HEK293 (cell line): ENCODE results near the gene CMIP.

ENCODE experiments used
- CTCF ChIA-PET: fragments of 350-600 bp; formaldehyde crosslinking; extraction: SDS; loops from one replicate; lab custom pipeline; 2021; ENCODE audit warnings: antibody characterized with exemption; lab: Yijun Ruan, JAX
- POLR2A ChIA-PET: fragments of 300-600 bp; formaldehyde crosslinking; extraction: SDS; loops from one replicate; lab custom pipeline; 2020; ENCODE audit warnings: antibody characterized with exemption, inconsistent platforms; lab: Yijun Ruan, JAX
- H3K27ac ChIP-seq: fragments of 200-500 bp; sonication (Bioruptor generic); 2 replicates; pipeline ENCODE4 v1.5.1; 2014; ENCODE audit warnings: low read depth, low read length, control low read depth, inconsistent platforms; ENCODE audit errors: extremely low read depth
- H3K36me3 ChIP-seq, 2 experiments: fragments of 200-500 bp in 1 of 2; sonication (Bioruptor generic) in 1 of 2; 1 replicate in 1 of 2; 2 replicates in 1 of 2; pipeline ENCODE4 v1.5.1; 2014 to 2017; ENCODE audit warnings: inconsistent platforms in 2 of 2, low read length in 2 of 2; ENCODE audit not compliant: control insufficient read depth in 2 of 2, insufficient read depth in 1 of 2
- H3K4me1 ChIP-seq: fragments of 200-500 bp; sonication (Bioruptor generic); 2 replicates; pipeline ENCODE4 v1.5.1; 2014; ENCODE audit warnings: mild to moderate bottlenecking, low read length, inconsistent platforms; ENCODE audit not compliant: control insufficient read depth, insufficient read depth
- H3K4me3 ChIP-seq: 2 replicates; pipeline ENCODE4 v1.5.1; 2011; ENCODE audit warnings: low read depth, mild to moderate bottlenecking, control low read depth, low read length, moderate library complexity
- H3K9me3 ChIP-seq: fragments of 200-500 bp; sonication (Bioruptor generic); 2 replicates; pipeline ENCODE4 v1.5.1; 2014; ENCODE audit warnings: low read depth, low read length, inconsistent platforms; ENCODE audit not compliant: control insufficient read depth, insufficient read depth
- GLIS2 ChIP-seq: fragments of 450-650 bp; formaldehyde crosslinking; IDR thresholded peaks from 2 replicates; pipeline ENCODE4 v1.5.1; 2016; ENCODE audit warnings: missing biosample characterization, missing genetic modification characterization
- KLF17 ChIP-seq: fragments of 450-650 bp; formaldehyde crosslinking; IDR thresholded peaks from 2 replicates; pipeline ENCODE4 v1.5.1; 2016; ENCODE audit warnings: missing biosample characterization, missing genetic modification characterization
- PATZ1 ChIP-seq: fragments of 450-650 bp; formaldehyde crosslinking; IDR thresholded peaks from 2 replicates; pipeline ENCODE4 v1.5.1; 2016; ENCODE audit warnings: missing biosample characterization, missing genetic modification characterization
- PRDM2 ChIP-seq: fragments of 450-650 bp; formaldehyde crosslinking; IDR thresholded peaks from 2 replicates; pipeline ENCODE4 v1.5.1; 2016; ENCODE audit warnings: missing biosample characterization, missing genetic modification characterization, borderline replicate concordance
- WT1 ChIP-seq: fragments of 450-650 bp; formaldehyde crosslinking; IDR thresholded peaks from 2 replicates; pipeline ENCODE4 v1.5.1; 2016; ENCODE audit warnings: missing biosample characterization, missing genetic modification characterization
- ZNF169 ChIP-seq: fragments of 450-650 bp; formaldehyde crosslinking; IDR thresholded peaks from 2 replicates; pipeline ENCODE4 v1.5.1; 2016; ENCODE audit warnings: missing biosample characterization, missing genetic modification characterization
- ZNF391 ChIP-seq: fragments of 450-650 bp; formaldehyde crosslinking; IDR thresholded peaks from 2 replicates; pipeline ENCODE4 v1.5.1; 2016; ENCODE audit warnings: low read depth, missing biosample characterization, missing genetic modification characterization, borderline replicate concordance
- ZNF610 ChIP-seq: fragments of 450-650 bp; formaldehyde crosslinking; IDR thresholded peaks from 2 replicates; pipeline ENCODE4 v1.5.1; 2016; ENCODE audit warnings: missing biosample characterization, missing genetic modification characterization, borderline replicate concordance
- ZNF677 ChIP-seq: fragments of 450-650 bp; IDR thresholded peaks from 2 replicates; pipeline ENCODE4 v1.5.0; 2018; ENCODE audit warnings: missing biosample characterization, mild to moderate bottlenecking, missing genetic modification characterization, moderate library complexity

Gene CMIP

GRCh38 chr16:81624760-81625543 is 180.3 kb downstream of the CMIP start:
- CTCF ChIA-PET: interaction anchor here (0.6 to 1.2 kb wide), 5 partner anchors 17 to 261 kb away, joined by 3 to 6 read pairs (median 3); no protein-coding TSS in a partner anchor
- POLR2A ChIA-PET: no interaction called here
- peaks cover 0 to 11% of the 10 kb centered on the region in 2 experiments; a peak in 1 of 3 replicates for H3K36me3 ChIP-seq
- H3K27ac ChIP-seq: no peak overlapping the region
- no peaks in the 10 kb centered on the region for H3K4me1 ChIP-seq
- H3K4me3 ChIP-seq: no peak overlapping the region
- H3K9me3 ChIP-seq: no peaks in the 10 kb centered on the region
- TF ChIP-seq KLF17 (tag by site-specific recombination) (0 out of 2 replicates have a peak, but pooled peaks have one; percentile 24), PATZ1 (no peak)

- Histone ChIP-seq H3K4me3 (no peak overlapping the region), H3K27ac (no peak overlapping the region), H3K36me3 (peaks cover 0 to 10% of the 10 kb centered on the region in 2 experiments; a peak in 1 of 3 replicates), H3K4me1 (no peaks in the 10 kb centered on the region), H3K9me3 (no peaks in the 10 kb centered on the region)
- no peak for TF ChIP-seq ZNF677
- TF ChIP-seq ZNF169 (tag by site-specific recombination): no peak
- no peak for TF ChIP-seq WT1 (tag by site-specific recombination)
- TF ChIP-seq ZNF610: no peak
- no peak for TF ChIP-seq ZNF391 (tag by site-specific recombination)
- no peak for TF ChIP-seq PRDM2
- no peak for TF ChIP-seq PATZ1
- TF ChIP-seq GLIS2 (tag by site-specific recombination): no peak
- CTCF ChIA-PET: interaction anchor here (0.7 to 1.2 kb wide), 3 partner anchors 118 to 248 kb away, joined by 3 read pairs; no protein-coding TSS in a partner anchor
- POLR2A ChIA-PET: no interaction called here
Measured at GRCh38 chr16:81625544-81626153, 181.0 kb downstream of the CMIP start.
